Measurements from ENCODE around the gene HMX3.

Gene HMX3

GRCh38 chr10:123187781-123188180 lies 52.0 kb downstream of the HMX3 start:
- Histone ChIP-seq H3K9ac (ENCODE audit: low read length) (no peak overlapping the region), H3K27me3 (ENCODE audit: control insufficient read depth, insufficient read depth, low read length) (no peaks in the 10 kb centered on the region), H3K9me3 (ENCODE audit: control insufficient read depth, insufficient read depth, low read depth, low read length) (peaks cover 2% of the 10 kb centered on the region; the same call in 1 of the 2 replicates), H3K4me1 (ENCODE audit: control insufficient read depth, insufficient read depth, low read length) (no peaks in the 10 kb centered on the region), H3K4me3 (ENCODE audit: low read depth, low read length) (no peak overlapping the region), H3K27ac (ENCODE audit: low read depth, low read length) (no peak overlapping the region), H3K36me3 (ENCODE audit: control insufficient read depth, insufficient read depth, low read length) (no peaks in the 10 kb centered on the region; the same call in 1 of the 2 replicates)
